22Rv1 (cell line): Measurements from ENCODE around the gene AHCY.

Source experiments
- CTCF ChIP-seq: fragments of 450-650 bp; IDR thresholded peaks from 2 replicates; pipeline ENCODE4 v1.5.1; 2017; ENCODE audit warnings: mild to moderate bottlenecking
- ZFX ChIP-seq: fragments of 450-650 bp; IDR thresholded peaks from 2 replicates; pipeline ENCODE4 v1.6.1; 2017; ENCODE audit warnings: antibody characterized with exemption, borderline replicate concordance

GRCh38 chr20:34249291-34249690, 53.9 kb downstream of the AHCY start:
- TF ChIP-seq CTCF (no peak), ZFX (no peak)
